ENCODE measurements around the gene DDX24.
A peak's percentile ranks its signal among the peaks of the same experiment; 100 is the strongest.
"Not testable (repeated sequence)": the region's sequence is repeated elsewhere in the genome, so short reads cannot be mapped to it uniquely, and the experiment has no call there.

The DDX24 gene

DNA sequence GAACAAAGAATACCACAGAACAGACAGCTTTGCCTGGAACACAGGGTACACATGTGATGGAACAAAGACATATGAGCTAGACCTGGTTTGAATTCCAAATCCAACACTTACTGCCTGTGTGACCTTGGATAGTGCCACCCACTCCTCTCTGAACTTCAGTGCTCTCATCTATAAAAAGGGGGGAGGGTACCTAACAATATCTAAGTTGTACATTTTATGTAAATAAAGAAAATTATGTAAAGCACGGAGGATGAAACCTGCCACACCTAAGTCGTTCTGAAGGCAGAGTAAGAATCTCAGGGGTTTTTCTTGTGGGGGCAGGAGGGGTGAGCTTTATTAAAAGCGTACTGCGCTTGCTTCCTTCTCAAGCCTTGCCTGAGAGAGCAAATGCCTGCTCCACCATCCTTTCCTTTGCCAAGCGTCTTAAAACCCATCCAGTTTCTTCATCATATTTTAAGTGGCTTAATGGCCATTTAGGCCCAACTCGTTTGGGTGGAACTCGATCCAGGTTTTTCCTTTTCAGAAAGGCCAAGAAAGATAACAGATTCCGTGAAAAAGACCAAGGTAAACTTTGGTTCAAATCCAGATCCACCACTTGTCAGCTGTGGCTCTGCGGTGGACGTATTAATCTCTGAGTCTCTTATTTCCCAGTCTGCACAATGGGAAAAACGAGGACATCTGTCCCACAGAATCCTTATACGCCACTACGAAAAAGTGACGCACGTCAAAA is 946 bp downstream of the DDX24 start:
- H3K9ac ChIP-seq (ENCODE audit: low read depth, low read length) = peak overlapping the region; percentile 65
- no peaks in the 10 kb centered on the region for H3K27me3 ChIP-seq (ENCODE audit: control insufficient read depth, insufficient read depth, low read length)
- H3K36me3 ChIP-seq (ENCODE audit: control insufficient read depth, insufficient read depth, low read length) = peaks cover 30% of the 10 kb centered on the region
- H3K27ac ChIP-seq (ENCODE audit: low read depth, low read length) = no peak overlapping the region
- peak overlapping the region; percentile 77 for H3K4me3 ChIP-seq (ENCODE audit: low read depth, low read length)
- H3K4me1 ChIP-seq (ENCODE audit: control insufficient read depth, insufficient read depth, low read length) = peaks cover 12% of the 10 kb centered on the region
- H3K9me3 ChIP-seq (ENCODE audit: control insufficient read depth, insufficient read depth, low read length) = peaks cover 7% of the 10 kb centered on the region; the same call in 1 of the 2 replicates

DNA sequence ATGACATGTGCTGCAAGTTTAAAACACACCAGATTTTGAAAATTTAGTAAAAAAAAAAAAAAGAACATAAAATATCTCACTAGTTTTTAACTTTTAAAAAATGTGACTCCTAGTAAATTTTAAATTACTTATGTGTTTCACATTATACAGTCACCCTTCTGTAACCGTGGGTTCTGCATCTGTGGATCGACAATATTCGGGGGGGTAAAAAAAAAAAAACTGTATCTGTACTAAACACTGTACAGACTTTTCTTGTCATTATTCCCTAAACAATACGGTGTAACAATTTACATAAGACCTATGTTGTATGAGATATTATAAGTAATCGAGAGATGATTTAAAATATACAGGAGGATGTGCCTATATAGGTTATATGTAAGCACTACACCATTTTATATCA is 3.2 kb downstream of the DDX24 start:
- Histone ChIP-seq H3K4me3 (ENCODE audit: low read depth, low read length) (no peak overlapping the region), H3K36me3 (ENCODE audit: control insufficient read depth, insufficient read depth, low read length) (peaks cover 30% of the 10 kb centered on the region), H3K27ac (ENCODE audit: low read depth, low read length) (no peak overlapping the region), H3K9ac (ENCODE audit: low read depth, low read length) (no peak overlapping the region), H3K4me1 (ENCODE audit: control insufficient read depth, insufficient read depth, low read length) (peaks cover 12% of the 10 kb centered on the region), H3K9me3 (ENCODE audit: control insufficient read depth, insufficient read depth, low read length) (peaks cover 17% of the 10 kb centered on the region), H3K27me3 (ENCODE audit: control insufficient read depth, insufficient read depth, low read length) (no peaks in the 10 kb centered on the region)

DNA sequence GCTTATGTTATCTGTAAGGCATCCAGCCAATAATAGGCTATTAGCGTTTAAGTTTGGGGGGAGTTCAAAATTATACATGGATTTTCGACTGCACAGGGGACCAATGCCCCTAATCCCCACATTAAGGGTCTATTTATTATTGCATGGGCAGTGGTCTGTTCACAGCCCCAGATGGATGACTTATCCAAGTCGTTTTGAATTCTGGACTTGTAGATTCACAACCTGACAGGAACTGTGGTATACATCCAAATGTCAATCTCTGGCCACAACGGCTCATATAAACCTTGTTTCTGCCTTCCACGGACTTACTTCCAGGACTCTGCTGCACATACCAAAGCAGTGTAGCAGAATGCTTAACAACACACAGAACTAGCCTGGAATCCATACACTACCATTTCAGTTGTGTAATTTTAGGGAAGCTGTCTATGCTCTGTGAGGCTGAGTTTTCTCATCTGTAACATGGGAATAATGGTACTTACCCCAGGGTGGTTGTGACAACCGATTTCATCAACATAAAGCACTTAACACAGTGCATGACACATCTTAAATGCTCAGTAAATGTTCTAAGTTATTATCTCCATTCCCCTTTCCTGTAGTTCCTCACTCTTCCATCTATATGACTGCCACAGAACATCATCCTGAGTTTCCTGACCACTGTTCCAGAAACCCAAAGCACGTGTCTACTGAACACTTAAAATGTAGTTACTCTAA is 3.7 kb downstream of the DDX24 start:
- Histone ChIP-seq H3K4me3 (ENCODE audit: low read depth, low read length) (no peak overlapping the region), H3K36me3 (ENCODE audit: control insufficient read depth, insufficient read depth, low read length) (peaks cover 30% of the 10 kb centered on the region), H3K27me3 (ENCODE audit: control insufficient read depth, insufficient read depth, low read length) (no peaks in the 10 kb centered on the region), H3K9me3 (ENCODE audit: control insufficient read depth, insufficient read depth, low read length) (peaks cover 17% of the 10 kb centered on the region), H3K27ac (ENCODE audit: low read depth, low read length) (no peak overlapping the region), H3K4me1 (ENCODE audit: control insufficient read depth, insufficient read depth, low read length) (peaks cover 12% of the 10 kb centered on the region), H3K9ac (ENCODE audit: low read depth, low read length) (no peak overlapping the region)

DNA sequence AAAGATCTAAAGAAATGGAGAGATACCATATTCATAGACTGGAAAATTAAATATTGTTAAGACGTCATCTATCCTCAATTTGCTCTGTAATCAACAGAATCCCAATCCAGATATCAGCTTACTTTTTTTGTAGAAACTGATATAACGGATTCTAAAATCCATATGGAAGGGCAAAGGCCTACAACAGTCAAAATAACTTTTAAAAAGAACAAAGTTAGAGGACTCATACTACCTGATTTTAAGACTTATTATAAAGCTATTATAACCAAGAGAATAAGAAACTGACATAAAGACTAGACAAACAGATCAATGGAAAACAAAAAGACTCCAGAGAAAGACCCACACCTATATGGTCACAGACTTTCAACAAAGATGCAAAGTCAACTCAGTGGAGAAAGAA is 6.0 kb downstream of the DDX24 start:
- Histone ChIP-seq H3K9me3 (ENCODE audit: control insufficient read depth, insufficient read depth, low read length) (peaks cover 19% of the 10 kb centered on the region), H3K27ac (ENCODE audit: low read depth, low read length) (no peak overlapping the region), H3K36me3 (ENCODE audit: control insufficient read depth, insufficient read depth, low read length) (peaks cover 30% of the 10 kb centered on the region), H3K4me1 (ENCODE audit: control insufficient read depth, insufficient read depth, low read length) (peaks cover 5% of the 10 kb centered on the region), H3K9ac (ENCODE audit: low read depth, low read length) (no peak overlapping the region), H3K4me3 (ENCODE audit: low read depth, low read length) (no peak overlapping the region), H3K27me3 (ENCODE audit: control insufficient read depth, insufficient read depth, low read length) (no peaks in the 10 kb centered on the region)

DNA sequence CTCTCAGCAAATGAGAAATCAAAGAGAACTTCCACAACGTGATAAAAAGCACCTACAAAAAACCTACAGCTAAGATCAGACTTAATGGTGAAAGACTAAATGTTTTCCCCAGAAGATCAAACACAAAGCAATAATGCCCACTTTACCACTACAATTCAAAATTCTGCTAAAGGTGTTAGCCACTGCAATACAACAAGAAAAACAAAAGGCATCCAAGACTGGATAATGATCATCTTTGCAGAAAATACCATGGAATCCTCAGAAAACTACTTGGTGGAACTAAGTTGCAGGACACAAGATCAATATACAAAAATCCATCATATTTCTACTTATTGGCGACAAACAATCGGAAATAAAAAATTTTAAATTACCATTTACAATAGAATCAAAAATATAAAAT is 6.5 kb downstream of the DDX24 start:
- Histone ChIP-seq H3K9ac (ENCODE audit: low read depth, low read length) (no peak overlapping the region), H3K27me3 (ENCODE audit: control insufficient read depth, insufficient read depth, low read length) (no peaks in the 10 kb centered on the region), H3K4me1 (ENCODE audit: control insufficient read depth, insufficient read depth, low read length) (no peaks in the 10 kb centered on the region), H3K36me3 (ENCODE audit: control insufficient read depth, insufficient read depth, low read length) (peaks cover 28% of the 10 kb centered on the region), H3K27ac (ENCODE audit: low read depth, low read length) (no peak overlapping the region), H3K4me3 (ENCODE audit: low read depth, low read length) (no peak overlapping the region), H3K9me3 (ENCODE audit: control insufficient read depth, insufficient read depth, low read length) (peaks cover 23% of the 10 kb centered on the region)

DNA sequence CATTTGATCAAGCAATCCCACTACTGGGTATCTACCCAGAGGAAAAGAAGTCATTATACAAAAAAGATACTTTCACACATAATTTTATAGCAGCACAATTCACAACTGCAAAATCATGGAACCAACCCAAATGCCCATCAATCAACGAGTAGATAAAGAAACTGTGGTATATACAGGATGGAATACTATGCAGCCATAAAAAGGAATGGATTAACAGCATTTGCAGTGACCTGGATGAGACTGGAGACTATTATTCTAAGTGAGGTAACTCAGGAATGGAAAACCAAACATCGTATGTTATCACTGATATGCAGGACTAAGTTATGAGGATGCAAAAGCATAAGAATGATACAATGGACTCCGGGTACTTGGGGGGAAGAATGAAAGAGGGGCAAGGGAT is 8.9 kb downstream of the DDX24 start:
- H3K36me3 ChIP-seq (ENCODE audit: control insufficient read depth, insufficient read depth, low read length); H3K27me3 ChIP-seq (ENCODE audit: control insufficient read depth, insufficient read depth, low read length); H3K4me1 ChIP-seq (ENCODE audit: control insufficient read depth, insufficient read depth, low read length); H3K27ac ChIP-seq (ENCODE audit: low read depth, low read length); H3K9ac ChIP-seq (ENCODE audit: low read depth, low read length); H3K4me3 ChIP-seq (ENCODE audit: low read depth, low read length): not testable (repeated sequence)
- H3K9me3 ChIP-seq (ENCODE audit: control insufficient read depth, insufficient read depth, low read length) = peaks cover 23% of the 10 kb centered on the region

DNA sequence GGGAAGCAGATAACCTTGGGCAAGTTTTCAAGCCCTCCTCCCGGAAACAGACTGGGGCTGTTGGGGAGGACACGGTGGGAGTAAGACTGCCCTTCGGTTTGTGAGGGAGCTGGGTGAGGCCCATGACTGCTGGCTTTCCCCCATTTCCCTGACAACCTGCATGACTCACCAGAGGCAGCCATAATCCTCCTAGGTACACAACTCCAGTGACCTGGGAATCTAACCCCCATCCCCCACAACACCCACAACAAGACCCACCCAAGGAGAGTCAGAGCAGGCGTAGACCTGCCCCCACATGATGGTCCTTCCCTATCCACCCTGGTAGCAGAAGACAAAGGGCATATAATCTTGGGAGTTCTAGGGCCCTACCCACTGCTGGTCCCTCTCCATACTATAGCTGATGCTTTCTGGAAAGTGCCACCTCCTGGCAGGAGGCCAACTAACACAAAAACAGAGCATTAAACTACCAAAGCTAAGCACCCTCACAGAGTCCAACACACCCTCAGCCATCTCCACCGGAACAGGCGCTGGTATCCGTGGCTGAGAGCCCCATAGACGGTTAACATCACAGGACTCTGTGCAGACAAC is 14.8 kb downstream of the DDX24 start:
- Histone ChIP-seq H3K4me1 (ENCODE audit: control insufficient read depth, insufficient read depth, low read length) (peaks cover 21% of the 10 kb centered on the region), H3K36me3 (ENCODE audit: control insufficient read depth, insufficient read depth, low read length) (peaks cover 15% of the 10 kb centered on the region), H3K27me3 (ENCODE audit: control insufficient read depth, insufficient read depth, low read length) (no peaks in the 10 kb centered on the region), H3K9me3 (ENCODE audit: control insufficient read depth, insufficient read depth, low read length) (peaks cover 6% of the 10 kb centered on the region; the same call in 1 of the 2 replicates), H3K9ac (ENCODE audit: low read depth, low read length) (no peak overlapping the region), H3K27ac (ENCODE audit: low read depth, low read length) (peak overlapping the region; percentile 57), H3K4me3 (ENCODE audit: low read depth, low read length) (no peak overlapping the region)

DNA sequence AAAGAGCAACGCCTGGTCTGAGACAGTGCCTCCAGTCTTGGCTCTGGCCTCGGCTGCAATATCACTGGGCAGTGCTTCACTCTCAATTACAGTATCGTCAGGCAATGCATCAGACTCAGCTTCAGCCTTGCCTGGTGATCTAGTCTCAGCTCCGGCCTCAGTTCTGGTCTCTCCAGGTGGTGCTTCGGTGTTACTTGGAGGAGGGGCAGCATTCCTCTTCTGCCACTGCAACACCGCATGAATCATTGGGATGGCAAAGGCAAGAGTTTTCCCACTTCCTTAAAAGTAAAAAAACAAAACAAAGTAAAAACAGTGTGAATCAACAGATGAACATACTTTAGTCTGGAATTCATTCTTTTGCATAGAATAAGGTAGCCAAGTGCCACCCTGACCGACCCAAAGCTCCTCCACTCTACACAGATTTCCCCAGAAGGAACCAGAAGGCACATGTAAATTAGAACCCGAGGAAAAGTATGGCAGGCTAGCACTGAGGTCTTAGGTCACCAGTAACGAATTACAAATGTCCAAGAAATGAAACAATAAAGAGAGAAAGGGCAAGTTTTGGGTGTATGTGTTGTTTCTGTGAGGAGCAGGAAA is 18.6 kb downstream of the DDX24 start:
- H3K4me3 ChIP-seq (ENCODE audit: low read depth, low read length) = no peak overlapping the region
- H3K27ac ChIP-seq (ENCODE audit: low read depth, low read length) = peak overlapping the region; percentile 66
- H3K9ac ChIP-seq (ENCODE audit: low read depth, low read length) = no peak overlapping the region
- no peaks in the 10 kb centered on the region for H3K9me3 ChIP-seq (ENCODE audit: control insufficient read depth, insufficient read depth, low read length)
- peaks cover 21% of the 10 kb centered on the region for H3K4me1 ChIP-seq (ENCODE audit: control insufficient read depth, insufficient read depth, low read length)
- peaks cover 52% of the 10 kb centered on the region for H3K36me3 ChIP-seq (ENCODE audit: control insufficient read depth, insufficient read depth, low read length)
- H3K27me3 ChIP-seq (ENCODE audit: control insufficient read depth, insufficient read depth, low read length) = no peaks in the 10 kb centered on the region

DNA sequence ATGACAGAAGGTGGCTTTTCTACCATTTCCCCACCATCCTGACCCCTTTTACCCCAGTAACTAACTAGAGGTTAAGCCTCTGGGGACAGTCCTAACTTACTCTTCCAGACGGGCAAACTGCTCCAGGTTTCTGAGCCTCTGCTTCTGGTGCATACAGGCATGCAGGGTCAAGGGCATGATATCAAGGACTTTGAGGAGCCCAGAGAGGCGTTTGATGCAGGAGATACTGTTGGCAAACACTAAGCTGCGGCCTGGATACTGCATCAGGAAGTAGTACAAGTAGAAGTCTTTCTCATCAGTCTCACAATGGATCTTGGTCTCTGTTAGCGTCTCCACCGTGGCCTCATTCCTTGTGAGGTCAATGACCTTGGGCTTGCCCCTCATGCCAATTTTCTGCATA is 21.0 kb downstream of the DDX24 start:
- H3K9ac ChIP-seq (ENCODE audit: low read depth, low read length) = no peak overlapping the region
- H3K27me3 ChIP-seq (ENCODE audit: control insufficient read depth, insufficient read depth, low read length) = no peaks in the 10 kb centered on the region
- H3K27ac ChIP-seq (ENCODE audit: low read depth, low read length) = no peak overlapping the region
- H3K4me3 ChIP-seq (ENCODE audit: low read depth, low read length) = no peak overlapping the region
- peaks cover 9% of the 10 kb centered on the region for H3K4me1 ChIP-seq (ENCODE audit: control insufficient read depth, insufficient read depth, low read length)
- peaks cover 77% of the 10 kb centered on the region for H3K36me3 ChIP-seq (ENCODE audit: control insufficient read depth, insufficient read depth, low read length)
- no peaks in the 10 kb centered on the region for H3K9me3 ChIP-seq (ENCODE audit: control insufficient read depth, insufficient read depth, low read length)

DNA sequence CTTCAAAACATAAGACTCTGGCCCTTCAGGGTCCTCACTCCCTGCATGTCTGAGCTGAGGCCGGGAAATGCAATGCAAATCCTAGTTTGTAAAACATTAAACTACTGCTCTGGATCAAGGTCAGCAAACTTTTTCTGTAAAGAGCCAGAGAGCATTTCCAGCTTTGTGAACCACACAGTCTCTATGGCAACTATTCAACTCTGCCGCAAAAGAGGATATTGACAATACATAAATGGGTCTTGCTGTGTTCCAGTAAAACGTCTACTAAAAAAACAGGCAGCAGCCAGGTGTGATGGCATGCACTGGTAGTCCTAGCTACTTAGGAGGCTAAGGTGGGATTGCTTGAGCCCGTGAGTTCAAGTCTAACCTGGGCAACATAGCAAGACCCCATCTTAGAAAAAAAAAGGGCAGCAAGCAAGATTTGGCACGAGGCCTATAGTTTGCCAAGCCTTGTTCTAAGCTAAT is 22.3 kb downstream of the DDX24 start:
- no peaks in the 10 kb centered on the region for H3K27me3 ChIP-seq (ENCODE audit: control insufficient read depth, insufficient read depth, low read length)
- no peak overlapping the region for H3K4me3 ChIP-seq (ENCODE audit: low read depth, low read length)
- H3K9ac ChIP-seq (ENCODE audit: low read depth, low read length) = no peak overlapping the region
- H3K9me3 ChIP-seq (ENCODE audit: control insufficient read depth, insufficient read depth, low read length) = no peaks in the 10 kb centered on the region
- no peak overlapping the region for H3K27ac ChIP-seq (ENCODE audit: low read depth, low read length)
- H3K36me3 ChIP-seq (ENCODE audit: control insufficient read depth, insufficient read depth, low read length) = peaks cover 90% of the 10 kb centered on the region
- peaks cover 9% of the 10 kb centered on the region for H3K4me1 ChIP-seq (ENCODE audit: control insufficient read depth, insufficient read depth, low read length)

Measured in HUES48 (cell line).